Measurements from ENCODE around the gene PNMA1. TPM values are rescaled to one million over a fixed set of nuclear protein-coding genes. Genes with fewer than 3 reads are reported as not detected.

The PNMA1 gene
- total and polyA plus RNA-seq, 9 of the 15 experiments (the other 6 are each of a cell fraction or from before 2014, with no cell fraction given) = 1.7 to 26.4 (median 8.7) TPM

GRCh38 chr14:73721101-73721821 is 7.1 kb upstream of the PNMA1 start:
- Histone ChIP-seq H3K9ac (ENCODE audit: insufficient read depth in 1 of 2, low read depth in 2 of 2, low read length in 2 of 2) (no peak overlapping the region), H3K4me2 (ENCODE audit: insufficient read depth, low read length) (no peak overlapping the region), H3K4me1 (replicated peaks in 1 of 2; ENCODE audit: control insufficient read depth in 2 of 2, insufficient read depth in 2 of 2, low read length in 2 of 2) (peaks cover 15 to 26% of the 10 kb centered on the region in 2 experiments), H3K79me2 (ENCODE audit: control insufficient read depth, insufficient read depth, low read length) (peaks cover 10% of the 10 kb centered on the region), H3K9me3 (replicated peaks; ENCODE audit: control insufficient read depth, insufficient read depth, low read depth, low read length) (no peaks in the 10 kb centered on the region), H4K20me1 (replicated peaks; ENCODE audit: control insufficient read depth, insufficient read depth, low read length) (no peaks in the 10 kb centered on the region), H3K36me3 (ENCODE audit: control insufficient read depth, insufficient read depth, low read length) (peaks cover 94% of the 10 kb centered on the region), H3K9me1 (ENCODE audit: control insufficient read depth, insufficient read depth, low read length) (peaks cover 2% of the 10 kb centered on the region), H3K27ac (ENCODE audit: extremely low read depth, low read depth, low read length) (no peak overlapping the region), H3K4me3 (no peak overlapping the region), H3K27me3 (ENCODE audit: control insufficient read depth in 2 of 2, insufficient read depth in 2 of 2, low read length in 2 of 2) (no peaks in the 10 kb centered on the region), H2AFZ (ENCODE audit: low read depth, low read length) (no peak overlapping the region)
- intact Hi-C loops (cut with micrococcal nuclease) = no loop called here
- BruUV-seq (replicated peaks) = no TSS peak
- DNase-seq (ENCODE audit: extremely low read depth in 1 of 4, low spot score in 3 of 4) = no peak
- in situ Hi-C loops (cut with MboI) = no loop called here
- 0 out of 2 replicates have a peak, but pooled peaks have one; percentile 29 for TF ChIP-seq POLR2G (IDR thresholded peaks at IDR 0.05; ENCODE audit: low read depth, low read length)
- TF ChIP-seq, protein P1, sequence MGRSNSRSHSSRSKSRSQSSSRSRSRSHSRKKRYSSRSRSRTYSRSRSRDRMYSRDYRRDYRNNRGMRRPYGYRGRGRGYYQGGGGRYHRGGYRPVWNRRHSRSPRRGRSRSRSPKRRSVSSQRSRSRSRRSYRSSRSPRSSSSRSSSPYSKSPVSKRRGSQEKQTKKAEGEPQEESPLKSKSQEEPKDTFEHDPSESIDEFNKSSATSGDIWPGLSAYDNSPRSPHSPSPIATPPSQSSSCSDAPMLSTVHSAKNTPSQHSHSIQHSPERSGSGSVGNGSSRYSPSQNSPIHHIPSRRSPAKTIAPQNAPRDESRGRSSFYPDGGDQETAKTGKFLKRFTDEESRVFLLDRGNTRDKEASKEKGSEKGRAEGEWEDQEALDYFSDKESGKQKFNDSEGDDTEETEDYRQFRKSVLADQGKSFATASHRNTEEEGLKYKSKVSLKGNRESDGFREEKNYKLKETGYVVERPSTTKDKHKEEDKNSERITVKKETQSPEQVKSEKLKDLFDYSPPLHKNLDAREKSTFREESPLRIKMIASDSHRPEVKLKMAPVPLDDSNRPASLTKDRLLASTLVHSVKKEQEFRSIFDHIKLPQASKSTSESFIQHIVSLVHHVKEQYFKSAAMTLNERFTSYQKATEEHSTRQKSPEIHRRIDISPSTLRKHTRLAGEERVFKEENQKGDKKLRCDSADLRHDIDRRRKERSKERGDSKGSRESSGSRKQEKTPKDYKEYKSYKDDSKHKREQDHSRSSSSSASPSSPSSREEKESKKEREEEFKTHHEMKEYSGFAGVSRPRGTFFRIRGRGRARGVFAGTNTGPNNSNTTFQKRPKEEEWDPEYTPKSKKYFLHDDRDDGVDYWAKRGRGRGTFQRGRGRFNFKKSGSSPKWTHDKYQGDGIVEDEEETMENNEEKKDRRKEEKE (IDR thresholded peaks at IDR 0.05; ENCODE audit: borderline replicate concordance in 1 of 2, control insufficient read depth in 1 of 2, low read depth in 2 of 2, low read length in 1 of 2) = no peak
- no peak for FAIRE-seq
- POLR2A ChIA-PET = interaction anchor here (0.6 to 1.7 kb wide), 2 partner anchors 12 to 245 kb away, joined by 3 to 4 read pairs; no protein-coding TSS in a partner anchor
- CTCF ChIA-PET (ENCODE audit: low intra/inter-chr PET ratio) = interaction anchor here (0.5 to 0.6 kb wide), 2 partner anchors 141 to 505 kb away, joined by 3 read pairs; no protein-coding TSS in a partner anchor
- WGBS (ENCODE audit: insufficient coverage, low coverage, missing lambda C conversion rate) = 96% methylated on average over 8 of the region's 12 CpGs
- ATAC-seq = no peak
